GM21717 (cell line): ENCODE data around the gene C6orf47.

Source experiments
- ATAC-seq: cut with Tn5 transposase; IDR thresholded peaks from one replicate; pipeline ENCODE4 v1.9.1; 2021; ENCODE audit warnings: mild to moderate bottlenecking, moderate library complexity; ENCODE audit not compliant: unreplicated experiment

The C6orf47 gene

DNA sequence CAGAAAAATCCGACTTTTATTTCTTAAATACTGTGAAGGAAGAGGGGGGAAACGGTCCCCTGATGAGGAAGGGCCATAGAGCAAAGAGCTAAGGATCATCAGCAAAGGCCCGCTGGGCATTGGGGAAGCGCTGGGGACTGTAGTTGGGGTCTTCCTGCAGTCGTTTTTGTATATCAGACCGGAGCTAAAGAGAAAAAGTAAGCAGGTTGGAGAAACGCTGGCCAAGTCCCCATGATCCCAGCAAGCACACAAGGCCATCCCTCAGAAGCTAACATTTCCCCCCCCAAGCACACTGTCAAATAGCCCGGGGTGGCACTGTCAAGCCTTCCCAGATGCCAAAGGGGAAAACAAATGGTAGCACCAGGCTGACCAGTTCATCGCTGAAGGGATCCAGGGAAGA is 21.5 kb downstream of the C6orf47 start:
- ATAC-seq, result no peak

DNA sequence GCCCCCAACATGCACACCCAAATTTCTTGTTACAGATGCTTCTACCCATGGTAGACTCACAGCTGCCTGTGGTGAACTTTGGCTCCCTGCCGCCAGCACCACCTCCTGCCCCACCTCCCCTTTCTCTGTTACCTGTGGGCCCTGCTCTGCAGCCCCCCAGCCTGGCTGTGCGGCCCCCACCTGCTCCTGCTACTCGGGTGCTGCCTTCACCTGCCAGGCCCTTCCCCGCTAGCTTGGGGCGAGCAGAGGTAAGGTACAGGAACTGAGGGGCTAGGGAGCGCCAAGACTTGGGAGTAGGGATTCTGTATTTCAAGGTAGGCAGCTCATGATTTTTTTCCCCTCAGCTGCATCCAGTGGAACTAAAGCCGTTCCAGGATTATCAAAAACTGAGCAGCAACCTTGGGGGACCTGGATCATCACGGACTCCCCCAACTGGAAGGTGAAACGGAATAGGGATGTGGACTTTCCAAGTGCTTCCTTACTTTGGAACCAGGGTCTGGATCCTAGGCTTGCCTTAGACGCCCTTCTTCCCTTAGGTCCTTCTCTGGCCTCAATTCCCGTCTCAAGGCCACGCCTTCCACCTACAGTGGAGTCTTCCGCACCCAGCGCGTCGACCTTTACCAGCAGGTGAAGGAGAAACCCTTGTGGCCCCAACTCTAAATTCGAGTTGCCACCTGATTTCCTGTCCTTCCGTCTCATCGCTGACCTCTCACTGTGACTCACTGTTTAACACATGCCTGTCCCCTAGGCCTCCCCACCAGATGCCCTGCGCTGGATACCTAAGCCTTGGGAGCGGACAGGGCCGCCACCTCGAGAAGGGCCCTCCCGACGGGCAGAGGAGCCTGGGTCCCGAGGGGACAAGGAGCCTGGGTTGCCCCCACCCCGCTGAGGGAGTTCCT is 23.6 kb downstream of the C6orf47 start:
- no peak for ATAC-seq

DNA sequence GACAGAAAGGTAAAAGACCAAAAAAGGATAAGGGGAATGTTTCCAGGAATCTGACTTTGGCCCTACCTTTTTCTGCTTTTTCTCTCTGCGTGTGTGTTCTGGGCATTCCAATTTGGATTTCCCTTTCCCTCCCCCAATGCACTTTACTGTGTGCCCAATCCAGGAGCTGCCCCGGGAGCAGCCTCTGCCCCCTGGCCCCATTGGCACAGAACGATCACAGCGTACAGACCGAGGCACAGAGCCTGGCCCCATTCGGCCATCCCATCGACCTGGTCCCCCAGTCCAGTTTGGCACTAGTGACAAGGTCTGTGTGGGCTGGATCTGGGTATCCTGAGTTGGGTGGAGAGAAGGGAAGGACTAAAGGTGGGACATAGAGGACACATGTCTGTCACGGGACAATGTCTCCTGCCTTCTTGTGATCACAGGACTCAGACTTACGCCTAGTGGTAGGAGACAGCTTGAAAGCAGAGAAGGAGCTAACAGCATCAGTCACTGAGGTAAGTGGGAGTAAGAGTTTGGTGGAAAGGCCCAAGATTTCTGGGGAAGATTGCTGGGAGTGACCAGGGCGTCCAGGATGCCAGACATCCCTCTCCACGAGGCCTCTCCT is 25.5 kb downstream of the C6orf47 start:
- no peak for ATAC-seq

DNA sequence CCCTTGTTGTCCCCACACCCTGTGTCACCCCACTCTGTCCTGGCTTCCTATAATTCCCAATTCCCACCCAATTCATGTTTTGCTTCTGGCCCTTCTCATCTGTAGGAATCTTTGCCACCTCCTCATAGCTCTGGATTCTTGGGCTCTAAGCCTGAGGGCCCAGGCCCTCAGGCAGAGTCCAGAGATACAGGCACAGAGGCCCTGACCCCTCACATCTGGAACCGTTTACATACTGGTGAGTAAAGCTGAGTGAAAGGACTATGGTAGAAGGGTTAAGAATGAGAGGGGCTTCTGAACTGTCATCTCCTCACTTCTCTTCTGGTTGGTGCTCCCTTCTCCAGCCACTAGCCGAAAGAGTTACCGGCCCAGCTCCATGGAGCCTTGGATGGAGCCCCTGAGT is 26.4 kb downstream of the C6orf47 start:
- ATAC-seq, result no peak

DNA sequence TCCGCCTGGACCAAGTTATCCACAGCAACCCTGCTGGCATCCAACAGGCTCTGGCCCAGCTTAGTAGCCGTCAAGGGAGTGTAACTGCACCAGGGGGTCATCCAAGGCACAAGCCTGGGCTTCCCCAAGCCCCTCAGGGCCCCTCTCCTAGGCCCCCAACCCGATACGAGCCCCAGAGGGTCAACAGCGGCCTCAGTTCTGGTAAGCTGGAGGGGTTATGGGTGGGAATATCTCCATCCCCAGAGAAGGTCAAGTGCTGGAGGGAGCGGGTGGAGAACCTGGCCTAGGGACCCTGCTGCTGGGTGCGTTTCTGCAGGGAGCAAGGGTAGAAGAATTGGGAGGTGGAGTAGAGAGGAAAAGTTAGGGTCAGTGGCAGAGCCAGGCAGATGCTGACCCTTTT is 27.1 kb downstream of the C6orf47 start:
- no peak for ATAC-seq

DNA sequence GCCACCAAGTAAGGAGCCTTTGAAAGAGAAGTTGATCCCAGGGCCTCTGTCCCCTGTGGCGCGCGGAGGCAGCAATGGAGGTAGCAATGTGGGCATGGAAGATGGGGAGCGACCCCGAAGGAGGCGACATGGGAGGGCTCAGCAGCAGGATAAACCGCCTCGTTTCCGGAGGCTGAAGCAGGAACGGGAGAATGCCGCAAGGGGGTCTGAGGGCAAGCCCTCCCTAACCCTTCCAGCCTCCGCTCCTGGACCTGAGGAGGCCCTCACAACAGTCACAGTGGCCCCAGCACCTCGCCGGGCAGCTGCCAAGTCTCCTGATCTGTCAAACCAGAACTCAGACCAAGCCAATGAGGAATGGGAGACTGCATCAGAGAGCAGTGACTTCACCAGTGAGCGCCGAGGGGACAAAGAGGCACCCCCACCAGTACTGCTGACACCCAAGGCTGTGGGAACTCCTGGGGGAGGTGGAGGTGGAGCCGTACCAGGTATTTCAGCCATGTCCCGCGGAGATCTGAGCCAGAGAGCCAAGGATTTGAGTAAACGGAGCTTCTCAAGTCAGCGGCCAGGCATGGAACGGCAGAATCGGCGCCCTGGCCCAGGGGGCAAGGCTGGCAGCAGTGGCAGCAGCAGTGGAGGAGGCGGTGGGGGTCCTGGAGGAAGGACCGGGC is 28.2 kb downstream of the C6orf47 start:
- no peak for ATAC-seq

DNA sequence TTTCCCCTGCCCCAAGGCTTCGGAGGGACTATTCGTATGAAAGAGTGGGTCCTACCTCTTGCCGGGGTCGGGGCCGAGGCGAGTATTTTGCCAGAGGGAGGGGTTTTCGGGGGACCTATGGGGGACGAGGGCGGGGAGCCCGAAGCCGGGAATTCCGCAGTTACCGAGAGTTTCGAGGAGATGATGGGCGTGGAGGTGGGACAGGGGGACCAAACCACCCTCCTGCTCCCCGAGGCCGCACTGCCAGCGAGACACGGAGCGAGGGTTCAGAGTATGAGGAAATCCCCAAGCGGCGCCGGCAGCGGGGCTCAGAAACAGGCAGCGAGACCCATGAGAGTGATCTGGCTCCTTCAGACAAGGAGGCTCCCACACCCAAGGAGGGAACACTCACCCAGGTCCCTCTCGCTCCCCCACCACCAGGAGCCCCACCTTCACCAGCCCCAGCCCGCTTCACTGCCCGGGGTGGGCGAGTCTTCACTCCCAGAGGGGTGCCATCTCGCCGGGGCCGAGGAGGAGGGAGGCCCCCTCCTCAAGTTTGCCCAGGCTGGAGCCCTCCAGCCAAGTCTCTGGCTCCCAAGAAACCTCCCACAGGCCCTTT is 28.8 kb downstream of the C6orf47 start:
- no peak for ATAC-seq

DNA sequence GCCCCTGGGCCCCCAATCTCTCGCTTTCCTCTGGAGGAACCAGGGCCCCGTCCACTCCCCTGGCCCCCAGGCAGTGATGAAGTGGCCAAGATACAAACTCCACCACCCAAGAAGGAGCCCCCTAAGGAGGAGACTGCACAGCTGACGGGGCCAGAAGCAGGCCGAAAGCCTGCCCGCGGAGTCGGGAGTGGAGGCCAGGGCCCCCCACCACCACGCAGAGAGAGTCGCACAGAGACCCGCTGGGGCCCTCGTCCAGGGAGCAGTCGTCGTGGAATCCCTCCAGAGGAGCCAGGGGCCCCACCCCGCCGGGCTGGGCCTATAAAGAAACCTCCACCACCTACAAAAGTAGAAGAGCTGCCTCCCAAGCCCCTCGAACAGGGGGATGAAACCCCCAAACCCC is 29.4 kb downstream of the C6orf47 start:
- ATAC-seq, result no peak

DNA sequence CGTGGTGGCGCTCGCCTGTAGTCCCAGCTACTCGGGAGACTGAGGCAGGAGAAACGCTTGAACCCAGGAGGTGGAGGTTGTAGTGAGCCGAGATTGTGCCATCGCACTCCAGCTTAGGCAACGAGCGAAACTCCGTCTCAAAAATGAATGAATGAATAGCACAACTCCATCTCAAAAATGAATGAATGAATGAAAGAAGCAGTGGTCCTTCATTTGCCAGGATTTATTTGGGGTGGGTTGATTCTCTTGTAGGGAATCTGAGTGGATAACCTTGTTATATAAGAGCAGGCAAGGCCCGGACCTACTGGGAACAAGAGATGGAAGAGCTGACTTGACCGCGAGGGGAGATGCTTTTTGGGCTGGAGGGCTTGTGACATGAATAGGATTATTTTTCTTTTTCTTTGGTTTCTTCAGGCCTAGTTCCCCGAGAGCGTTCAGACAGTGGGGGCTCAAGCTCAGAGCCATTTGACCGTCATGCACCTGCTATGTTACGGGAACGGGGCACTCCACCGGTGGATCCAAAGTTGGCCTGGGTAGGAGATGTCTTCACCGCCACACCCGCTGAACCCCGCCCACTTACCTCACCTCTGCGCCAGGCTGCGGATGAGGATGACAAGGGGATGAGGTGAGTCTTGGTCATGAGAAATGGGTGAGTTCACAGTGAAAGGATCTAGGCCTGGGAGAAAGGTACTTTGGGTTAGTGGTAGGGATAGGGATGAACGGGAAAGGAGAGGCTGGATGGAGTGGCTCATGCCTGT is 30.2 kb downstream of the C6orf47 start:
- ATAC-seq, result no peak

DNA sequence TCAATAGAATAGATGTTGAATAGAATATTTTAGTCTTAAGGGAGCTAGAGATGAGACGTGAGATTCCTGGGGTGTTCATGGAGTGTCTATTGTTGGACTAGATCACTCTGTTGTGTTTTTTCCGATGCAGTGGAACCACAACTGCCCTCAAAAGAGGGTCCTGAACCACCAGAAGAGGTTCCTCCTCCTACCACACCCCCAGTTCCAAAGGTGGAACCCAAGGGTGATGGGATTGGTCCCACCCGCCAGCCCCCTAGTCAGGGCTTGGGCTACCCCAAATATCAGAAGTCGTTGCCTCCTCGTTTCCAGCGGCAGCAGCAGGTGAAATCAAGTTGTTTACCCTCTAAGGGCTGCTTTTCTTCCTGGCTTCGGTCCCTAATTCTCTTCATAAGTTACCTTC is 31.6 kb downstream of the C6orf47 start:
- ATAC-seq, result no peak

DNA sequence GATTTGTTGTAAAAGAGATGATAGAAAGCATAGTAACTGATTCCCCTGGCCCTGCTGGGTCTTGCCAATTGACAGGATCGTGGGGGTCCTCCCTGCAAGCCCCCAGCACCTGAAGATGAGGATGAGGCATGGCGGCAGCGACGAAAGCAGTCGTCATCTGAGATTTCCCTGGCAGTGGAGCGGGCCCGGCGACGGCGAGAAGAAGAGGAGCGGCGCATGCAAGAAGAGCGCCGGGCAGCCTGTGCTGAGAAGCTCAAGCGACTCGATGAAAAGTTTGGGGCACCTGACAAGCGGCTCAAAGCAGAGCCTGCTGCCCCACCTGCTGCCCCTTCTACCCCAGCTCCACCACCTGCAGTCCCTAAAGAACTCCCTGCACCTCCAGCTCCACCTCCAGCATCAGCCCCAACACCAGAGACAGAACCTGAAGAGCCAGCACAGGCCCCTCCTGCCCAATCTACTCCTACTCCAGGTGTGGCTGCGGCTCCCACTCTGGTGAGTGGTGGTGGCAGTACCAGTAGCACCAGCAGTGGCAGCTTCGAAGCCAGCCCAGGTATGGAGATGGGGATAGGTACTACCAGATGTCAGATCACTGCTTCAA is 32.8 kb downstream of the C6orf47 start:
- ATAC-seq, result no peak

DNA sequence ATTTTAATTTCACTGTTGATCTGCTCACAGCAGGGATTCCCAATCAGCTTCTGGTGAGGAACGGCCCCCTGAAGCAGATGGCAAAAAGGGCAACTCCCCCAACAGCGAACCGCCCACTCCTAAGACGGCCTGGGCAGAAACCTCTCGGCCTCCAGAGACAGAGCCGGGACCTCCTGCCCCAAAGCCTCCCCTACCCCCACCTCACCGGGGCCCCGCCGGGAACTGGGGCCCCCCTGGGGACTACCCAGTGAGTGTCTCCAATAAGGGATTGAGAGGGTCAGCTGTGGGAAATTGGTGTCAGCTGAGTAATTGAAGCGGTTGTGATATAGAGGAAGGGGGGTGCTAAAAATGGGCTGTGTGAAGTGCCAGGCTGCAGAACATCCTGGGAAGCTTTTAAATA is 33.6 kb downstream of the C6orf47 start:
- no peak for ATAC-seq

DNA sequence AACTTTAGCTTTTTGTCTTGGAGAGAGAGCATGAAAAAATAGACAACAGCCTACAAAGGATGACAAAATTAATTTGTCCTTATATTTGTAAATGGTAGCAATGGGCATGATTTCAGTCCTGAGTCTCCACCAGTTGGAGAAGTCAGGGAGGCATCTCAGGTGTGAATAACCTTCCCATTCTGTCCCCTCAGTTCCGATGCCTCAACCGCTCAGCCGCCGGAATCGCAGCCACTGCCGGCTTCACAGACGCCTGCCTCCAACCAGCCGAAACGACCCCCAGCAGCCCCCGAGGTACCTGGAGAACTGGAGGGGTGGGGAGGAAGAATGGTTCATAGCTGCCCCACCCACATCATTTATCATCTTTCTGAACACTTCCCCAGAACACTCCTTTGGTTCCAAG is 36.5 kb downstream of the C6orf47 start:
- no peak for ATAC-seq

DNA sequence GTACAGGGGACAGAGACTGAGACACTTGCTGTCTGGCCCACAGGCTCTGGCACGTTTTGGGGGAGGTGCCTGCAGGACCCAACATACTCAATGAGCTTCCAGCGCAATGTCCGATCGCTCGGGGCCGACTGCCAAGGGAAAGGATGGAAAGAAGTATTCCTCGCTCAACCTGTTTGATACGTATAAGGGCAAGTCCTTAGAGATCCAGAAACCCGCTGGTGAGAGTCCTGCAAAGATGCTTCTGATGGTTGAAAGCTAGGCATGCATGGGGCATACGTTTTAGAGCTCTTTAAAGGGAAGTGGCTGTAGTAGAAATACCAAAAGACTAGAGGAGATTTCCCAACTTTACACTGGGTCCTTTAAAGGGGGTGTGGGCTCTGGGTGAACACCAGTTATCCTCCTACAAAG is 37.9 kb downstream of the C6orf47 start:
- ATAC-seq, result no peak

DNA sequence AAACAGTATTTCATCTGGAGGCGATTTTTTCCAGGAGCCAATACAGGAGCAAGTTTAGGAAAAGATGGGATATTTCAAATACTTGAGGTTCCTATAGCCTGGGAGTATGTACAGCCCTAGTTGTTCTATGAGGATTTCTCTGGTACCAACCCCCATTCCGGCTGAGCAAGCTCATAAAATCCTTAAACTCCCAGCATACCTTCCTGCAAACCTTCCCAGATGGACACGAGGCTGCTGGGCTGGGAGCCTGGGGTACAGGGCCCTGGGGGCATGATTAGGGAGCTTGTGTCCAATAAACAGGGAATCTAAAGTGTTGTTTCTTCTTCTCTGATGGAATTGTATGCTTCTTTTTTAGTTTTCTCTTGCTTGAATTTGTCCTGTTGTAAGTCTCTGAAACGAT is 38.6 kb downstream of the C6orf47 start:
- ATAC-seq, result no peak

DNA sequence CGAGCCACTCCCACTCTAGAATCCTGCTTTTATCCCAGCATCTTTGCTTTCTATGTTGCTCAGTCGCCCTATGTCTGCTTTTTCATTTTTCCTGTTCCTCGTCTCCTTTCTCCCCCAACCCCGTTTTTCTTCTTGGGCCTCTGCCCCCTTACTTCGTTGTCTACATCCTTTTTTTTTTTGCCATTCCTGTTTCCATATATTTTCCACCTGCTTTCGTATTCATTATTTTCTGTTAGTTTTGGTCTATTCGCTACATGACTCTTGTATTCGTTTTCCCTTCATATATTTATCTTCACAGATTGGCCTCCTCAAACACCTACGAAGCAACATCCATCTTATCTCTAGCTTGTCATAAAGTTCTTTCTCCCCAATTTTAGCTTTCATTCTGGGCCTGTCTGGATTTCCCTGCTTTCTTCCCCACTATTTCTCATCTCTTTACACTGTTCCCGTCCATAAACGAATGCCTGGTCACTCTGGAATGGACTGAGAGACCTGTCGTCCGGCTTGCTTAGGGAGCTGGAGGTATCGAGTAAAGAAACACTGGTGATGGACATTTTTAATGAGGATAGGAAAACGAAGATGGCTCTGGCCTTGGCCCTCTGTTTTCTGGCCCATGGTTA is 39.1 kb downstream of the C6orf47 start:
- no peak for ATAC-seq

DNA sequence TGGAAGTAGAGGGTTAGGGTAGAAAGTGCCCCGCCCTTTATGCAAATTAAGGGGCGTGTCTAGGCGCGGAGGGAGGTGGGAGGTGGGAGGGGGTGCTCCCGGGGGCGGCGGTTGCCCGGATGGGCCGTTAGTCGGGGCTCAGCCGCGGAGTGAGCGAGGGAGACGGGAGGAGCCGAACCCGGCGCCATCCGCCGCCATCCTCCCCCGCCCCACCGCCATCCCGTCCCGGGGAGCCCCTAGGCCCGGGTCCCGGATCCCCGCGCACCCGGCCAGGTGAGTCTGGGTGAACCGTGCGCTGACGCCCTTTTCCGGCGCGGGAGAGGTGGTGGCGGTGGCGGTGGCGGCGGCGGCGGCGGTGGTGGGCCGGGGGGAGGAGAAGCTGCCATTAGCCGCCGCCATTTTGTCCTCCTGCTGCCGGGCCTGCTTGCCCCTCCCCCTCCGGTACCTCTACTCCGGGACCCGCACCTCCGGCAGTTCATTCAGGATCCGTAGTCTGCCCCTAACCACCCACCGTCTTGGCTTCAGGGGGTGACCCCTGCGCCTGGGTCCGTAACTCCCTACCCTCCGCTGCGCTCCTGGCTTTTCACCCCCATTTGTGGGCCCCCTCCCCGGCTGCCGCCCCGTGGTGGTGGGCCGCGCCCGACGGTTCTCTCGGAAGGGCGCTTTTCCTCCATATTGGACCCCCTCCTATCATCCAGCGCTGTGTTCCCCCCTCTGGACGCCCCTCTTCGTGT is 39.8 kb downstream of the C6orf47 start, which contains the start of gene PRRC2A:
Gene PRRC2A, plus strand, starts transcription at position 130 of the 734 bp plus-strand sequence. CDS start 2,075 bp downstream, outside the sequence.
- ATAC-seq, result peak; percentile 44

DNA sequence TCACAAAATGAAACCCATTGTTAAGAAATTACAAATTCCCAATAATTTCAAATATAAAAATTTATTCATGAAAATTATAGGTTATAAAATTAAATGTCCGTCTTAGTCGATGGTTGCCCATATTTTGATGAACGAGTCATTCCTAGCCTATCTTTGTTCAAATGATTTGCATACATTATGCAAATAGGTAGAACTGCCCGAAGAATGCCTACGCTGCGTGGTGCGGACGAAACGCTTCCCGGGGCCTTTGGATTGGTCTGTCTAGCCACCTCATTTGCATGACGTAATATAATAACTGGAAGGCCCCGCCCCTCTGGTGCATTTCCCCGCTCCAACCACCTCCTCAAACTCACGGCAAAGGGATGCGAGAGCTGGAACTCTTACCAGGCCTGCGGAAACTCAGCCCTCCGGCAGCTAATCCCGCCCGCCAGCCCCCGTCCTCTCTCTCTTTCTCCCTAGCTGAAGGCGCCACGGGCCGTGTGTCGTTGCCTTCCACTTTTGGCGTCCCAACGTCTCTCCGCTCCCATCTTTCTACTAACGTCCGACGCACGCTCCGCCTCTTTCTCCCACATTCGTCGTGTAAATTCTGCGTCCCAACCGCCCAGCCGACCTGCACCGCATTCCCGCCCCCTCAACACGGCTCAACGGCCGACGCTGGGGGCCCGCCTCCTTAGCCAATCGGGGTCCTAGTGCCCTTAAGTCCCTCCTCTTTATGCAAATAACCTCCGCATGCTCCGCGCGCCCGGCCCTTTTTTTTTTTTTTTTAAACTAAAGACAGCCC is 40.6 kb downstream of the C6orf47 start:
- ATAC-seq, result peak; percentile 70
